Inflammatory macrophage (primary cell): ENCODE data around the gene BRS3.
"Not testable (repeated sequence)": the region's sequence is repeated elsewhere in the genome, so short reads cannot be mapped to it uniquely, and the experiment has no call there.

Source experiments
- DNase-seq, 2 donors: peaks; one replicate each; pipeline ENCODE4 v3.0.0-alpha.2; 2020 to 2022
- total RNA-seq, 18 experiments: gene quantifications; one replicate each; lab custom pipeline; 2026; ENCODE audit warnings: mixed read lengths in 6 of 18, inconsistent platforms in 2 of 18; lab: John Stamatoyannopoulos, UW

The BRS3 gene
- total RNA-seq, result 0 to 0.04 (median 0) reads per million in 18 experiments

- DNase-seq, result no peak
Measured at GRCh38 chrX:136487647-136488046, at the start of gene BRS3. TSS of gene BRS3 (plus strand) at chrX:136487947. CDS start at chrX:136488115, 168 bp downstream.

- no peak for DNase-seq
Measured at GRCh38 chrX:136438192-136438591, 49.6 kb upstream of the BRS3 start.

- not testable (repeated sequence) for DNase-seq
Measured at GRCh38 chrX:136445674-136446073, 42.1 kb upstream of the BRS3 start.

- DNase-seq, result no peak
Measured at GRCh38 chrX:136446208-136446607, 41.5 kb upstream of the BRS3 start.

GRCh38 chrX:136447308-136447707, 40.4 kb upstream of the BRS3 start:
- DNase-seq, result no peak

GRCh38 chrX:136447968-136448367, 39.8 kb upstream of the BRS3 start:
- no peak for DNase-seq

GRCh38 chrX:136450050-136450830, 37.5 kb upstream of the BRS3 start:
- DNase-seq, result no peak

- DNase-seq, result no peak
Measured at GRCh38 chrX:136452614-136453013, 35.1 kb upstream of the BRS3 start.

- no peak for DNase-seq
Measured at GRCh38 chrX:136453114-136453513, 34.6 kb upstream of the BRS3 start.

- no peak for DNase-seq
Measured at GRCh38 chrX:136453771-136454170, 34.0 kb upstream of the BRS3 start.

GRCh38 chrX:136456133-136456532, 31.6 kb upstream of the BRS3 start:
- no peak for DNase-seq

- no peak for DNase-seq
Measured at GRCh38 chrX:136457303-136457917, 30.3 kb upstream of the BRS3 start.

GRCh38 chrX:136464589-136464988, 23.2 kb upstream of the BRS3 start:
- DNase-seq, result no peak

GRCh38 chrX:136467303-136467702, 20.4 kb upstream of the BRS3 start:
- DNase-seq, result no peak

- DNase-seq, result no peak
Measured at GRCh38 chrX:136468391-136469103, 19.2 kb upstream of the BRS3 start.

- DNase-seq, result no peak
Measured at GRCh38 chrX:136473663-136474062, 14.1 kb upstream of the BRS3 start.

- DNase-seq, result no peak
Measured at GRCh38 chrX:136475236-136475635, 12.5 kb upstream of the BRS3 start.

GRCh38 chrX:136476501-136476900, 11.2 kb upstream of the BRS3 start:
- DNase-seq, result no peak

GRCh38 chrX:136477026-136477425, 10.7 kb upstream of the BRS3 start:
- no peak for DNase-seq

- no peak for DNase-seq
Measured at GRCh38 chrX:136480383-136480782, 7.4 kb upstream of the BRS3 start.

- no peak for DNase-seq
Measured at GRCh38 chrX:136488706-136489105, 959 bp downstream of the BRS3 start.

GRCh38 chrX:136491832-136492231, 4.1 kb downstream of the BRS3 start:
- no peak for DNase-seq

GRCh38 chrX:136493011-136493410, 5.3 kb downstream of the BRS3 start:
- no peak for DNase-seq

GRCh38 chrX:136495043-136495442, 7.3 kb downstream of the BRS3 start:
- DNase-seq, result peak; percentile 7 to 31
